Smooth muscle cell (in vitro differentiated cells): ENCODE data around the gene VGLL4. TPM values are rescaled to one million over a fixed set of nuclear protein-coding genes. Genes with fewer than 3 reads are reported as not detected.

ENCODE experiments used
- DNase-seq: peaks from one replicate; lab custom pipeline; 2025; ENCODE audit not compliant: unreplicated experiment; lab: John Stamatoyannopoulos, UW
- H2AFZ ChIP-seq: fragments of 200-600 bp; sonication (generic); 2 replicates; pipeline ENCODE4 v1.6.0; 2016; ENCODE audit warnings: antibody characterized with exemption, low read depth, mild to moderate bottlenecking
- H3F3A ChIP-seq: fragments of 200-600 bp; sonication (generic); 2 replicates; pipeline ENCODE4 v1.6.0; 2017; ENCODE audit warnings: antibody characterized with exemption, low read depth
- H3K27ac ChIP-seq: fragments of 200-600 bp; sonication (generic); 2 replicates; pipeline ENCODE4 v1.5.1; 2016; ENCODE audit warnings: low read depth, mild to moderate bottlenecking
- H3K27me3 ChIP-seq: fragments of 200-600 bp; sonication (generic); 2 replicates; pipeline ENCODE4 v1.6.1; 2016; ENCODE audit warnings: low read depth, mild to moderate bottlenecking
- H3K36me3 ChIP-seq: fragments of 200-600 bp; sonication (generic); 2 replicates; pipeline ENCODE4 v1.5.1; 2016; ENCODE audit warnings: low read depth
- H3K4me1 ChIP-seq: fragments of 200-600 bp; sonication (generic); 2 replicates; pipeline ENCODE4 v1.5.1; 2016; ENCODE audit warnings: low read depth
- H3K4me2 ChIP-seq: fragments of 200-600 bp; sonication (generic); 2 replicates; pipeline ENCODE4 v1.6.0; 2016; ENCODE audit warnings: mild to moderate bottlenecking
- H3K4me3 ChIP-seq: fragments of 200-600 bp; sonication (generic); 2 replicates; pipeline ENCODE4 v1.5.1; 2016; ENCODE audit warnings: mild to moderate bottlenecking
- H3K79me2 ChIP-seq: fragments of 200-600 bp; sonication (generic); 2 replicates; pipeline ENCODE4 v1.6.0; 2016; ENCODE audit warnings: low read depth, mild to moderate bottlenecking
- H3K9ac ChIP-seq: fragments of 200-600 bp; sonication (generic); 2 replicates; pipeline ENCODE4 v1.6.0; 2016; ENCODE audit warnings: low read depth
- H3K9me3 ChIP-seq: fragments of 200-600 bp; sonication (generic); replicated peaks from 2 replicates; pipeline ENCODE4 v1.5.1; 2016; ENCODE audit warnings: low read depth
- H4K20me1 ChIP-seq: fragments of 200-600 bp; sonication (generic); 2 replicates; pipeline ENCODE4 v1.6.0; 2016; ENCODE audit warnings: low read depth
- WGBS: methylation state at CpG from one replicate; pipeline ENCODE4 v1.1.7; 2016; ENCODE audit warnings: low lambda C conversion rate; 5-methylcytosine and 5-hydroxymethylcytosine counted together
- polyA plus RNA-seq: library from polyadenylated mRNA; unstranded; fragments of >200 nt; fragmentation: Nextera tagmentation; extraction: Ambion mirVana; gene quantifications from 2 replicates; pipeline ENCODE4 v1.2.1, GENCODE V29; 2016
- total RNA-seq: library from RNA; depleted of rRNA; stranded (reverse); fragments of >200 nt; gene quantifications from 2 replicates; pipeline ENCODE4 v1.2.3, GENCODE V29; 2014
- TF ChIP-seq, protein P1 (sequence below): fragments of 200-600 bp; sonication (generic); IDR thresholded peaks from 2 replicates; pipeline ENCODE4 v1.5.1; 2017; ENCODE audit warnings: borderline replicate concordance, mild to moderate bottlenecking, antibody characterized with exemption; ENCODE audit not compliant: insufficient read depth, poor library complexity, severe bottlenecking

The VGLL4 gene
- total and polyA plus RNA-seq, 2 experiments from 2014 or later = 72.0 to 109 TPM

DNA sequence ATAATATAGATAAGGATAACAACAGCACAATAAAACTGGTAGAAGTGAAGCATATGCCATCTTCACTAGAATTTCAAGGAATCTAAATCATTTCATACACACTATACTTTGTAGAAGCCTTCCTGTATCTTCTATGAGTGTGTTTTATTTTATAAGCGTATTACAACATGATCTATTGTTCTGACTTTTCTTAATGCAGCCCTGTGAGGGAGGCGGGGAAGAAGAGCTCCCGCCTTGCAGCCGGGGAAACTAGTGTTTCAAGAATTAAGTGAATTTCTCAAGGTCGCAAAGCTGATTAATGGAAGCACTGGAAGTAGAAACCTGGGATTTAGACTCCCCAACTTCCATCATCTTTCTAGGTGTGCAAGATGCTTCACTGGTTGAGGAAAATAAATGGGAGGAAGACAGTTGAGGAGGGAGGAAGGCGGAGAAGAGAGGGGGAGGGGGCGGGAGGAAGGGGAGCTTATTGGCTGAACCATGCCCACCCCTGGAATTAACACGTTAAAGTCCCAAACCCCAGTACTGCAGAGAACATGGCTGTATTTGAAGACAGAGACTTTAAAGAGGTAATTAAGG, 32.9 kb downstream of the VGLL4 start:
- H3K36me3 ChIP-seq = no peaks in the 10 kb centered on the region
- peak overlapping the region; percentile 86 for H3K9ac ChIP-seq
- H3K79me2 ChIP-seq = peaks cover 98% of the 10 kb centered on the region
- H3K9me3 ChIP-seq = no peaks in the 10 kb centered on the region
- peak overlapping the region; percentile 97 for H3K27ac ChIP-seq
- H3F3A ChIP-seq = peaks cover 48% of the 10 kb centered on the region
- 49% methylated on average over 7 of the region's 8 CpGs for WGBS
- peak overlapping the region; percentile 82 for H3K4me2 ChIP-seq
- no peaks in the 10 kb centered on the region for H3K27me3 ChIP-seq
- peaks cover 81% of the 10 kb centered on the region for H3K4me1 ChIP-seq
- TF ChIP-seq, protein P1, sequence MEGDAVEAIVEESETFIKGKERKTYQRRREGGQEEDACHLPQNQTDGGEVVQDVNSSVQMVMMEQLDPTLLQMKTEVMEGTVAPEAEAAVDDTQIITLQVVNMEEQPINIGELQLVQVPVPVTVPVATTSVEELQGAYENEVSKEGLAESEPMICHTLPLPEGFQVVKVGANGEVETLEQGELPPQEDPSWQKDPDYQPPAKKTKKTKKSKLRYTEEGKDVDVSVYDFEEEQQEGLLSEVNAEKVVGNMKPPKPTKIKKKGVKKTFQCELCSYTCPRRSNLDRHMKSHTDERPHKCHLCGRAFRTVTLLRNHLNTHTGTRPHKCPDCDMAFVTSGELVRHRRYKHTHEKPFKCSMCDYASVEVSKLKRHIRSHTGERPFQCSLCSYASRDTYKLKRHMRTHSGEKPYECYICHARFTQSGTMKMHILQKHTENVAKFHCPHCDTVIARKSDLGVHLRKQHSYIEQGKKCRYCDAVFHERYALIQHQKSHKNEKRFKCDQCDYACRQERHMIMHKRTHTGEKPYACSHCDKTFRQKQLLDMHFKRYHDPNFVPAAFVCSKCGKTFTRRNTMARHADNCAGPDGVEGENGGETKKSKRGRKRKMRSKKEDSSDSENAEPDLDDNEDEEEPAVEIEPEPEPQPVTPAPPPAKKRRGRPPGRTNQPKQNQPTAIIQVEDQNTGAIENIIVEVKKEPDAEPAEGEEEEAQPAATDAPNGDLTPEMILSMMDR = no peak
- peak overlapping the region; percentile 33 for H3K4me3 ChIP-seq
- H4K20me1 ChIP-seq = peaks cover 75% of the 10 kb centered on the region
- H2AFZ ChIP-seq = no peak overlapping the region
- DNase-seq = no peak

DNA sequence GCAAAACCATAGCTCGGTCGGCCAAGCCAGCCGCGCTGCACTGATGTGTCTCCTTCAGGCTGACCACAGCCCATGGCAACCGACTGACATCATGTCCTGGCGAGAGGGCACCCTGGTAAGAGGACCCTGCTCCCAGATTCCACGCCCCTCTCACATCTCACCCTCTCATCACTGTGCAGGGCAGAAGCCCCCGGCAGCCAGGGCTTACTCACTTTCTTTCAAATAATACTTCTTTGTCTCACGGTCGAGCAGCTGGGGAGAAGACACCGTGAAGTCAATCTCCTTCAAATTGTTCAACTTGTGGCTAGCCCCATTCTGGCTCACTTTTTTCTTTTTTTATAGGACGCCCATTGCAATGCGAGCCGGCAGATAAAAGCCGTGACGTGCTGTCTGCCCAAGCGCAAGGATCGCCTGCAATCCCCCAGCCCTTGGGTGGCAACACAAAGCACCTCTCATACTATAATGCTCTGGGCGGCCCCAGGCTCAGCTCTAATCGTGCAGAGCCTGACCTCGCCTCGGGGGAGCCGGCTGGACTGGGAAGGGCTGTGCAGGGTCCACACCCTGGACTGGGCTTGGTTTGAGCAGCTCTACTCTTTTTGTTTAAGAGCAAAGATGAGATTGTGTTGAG, 33.6 kb downstream of the VGLL4 start:
- Histone ChIP-seq H3K4me2 (peak overlapping the region; percentile 82), H3K36me3 (no peaks in the 10 kb centered on the region), H2AFZ (no peak overlapping the region), H3K4me1 (peaks cover 83% of the 10 kb centered on the region), H3K9ac (peak overlapping the region; percentile 86), H4K20me1 (peaks cover 68% of the 10 kb centered on the region), H3K79me2 (peaks cover 98% of the 10 kb centered on the region), H3K4me3 (peak overlapping the region; percentile 33), H3K9me3 (no peaks in the 10 kb centered on the region), H3F3A (peaks cover 48% of the 10 kb centered on the region), H3K27ac (peak overlapping the region; percentile 97), H3K27me3 (no peaks in the 10 kb centered on the region)
- DNase-seq = no peak
- TF ChIP-seq, protein P1 = no peak
- 9% methylated on average over 23 of the region's 23 CpGs for WGBS

DNA sequence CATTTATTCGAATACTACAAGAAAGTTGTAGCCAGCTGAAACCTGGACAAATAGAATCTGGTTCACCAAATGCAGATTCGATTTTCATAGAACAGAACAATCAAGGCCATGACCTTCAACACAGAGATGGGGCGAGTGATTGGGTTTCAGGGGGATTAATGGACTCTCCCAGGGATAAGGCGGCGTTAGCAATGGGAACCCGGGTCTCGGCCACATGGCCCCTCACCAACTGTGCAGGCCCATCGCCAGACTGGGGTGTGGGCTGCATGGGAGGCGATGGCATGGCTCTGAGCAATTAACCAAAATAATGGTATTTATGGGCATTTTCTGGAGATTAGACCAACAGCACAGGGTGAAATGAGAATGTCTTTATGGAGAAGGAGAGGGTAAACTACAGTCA, 34.2 kb downstream of the VGLL4 start:
- no peak for DNase-seq
- 50% methylated on average over 9 of the region's 9 CpGs for WGBS
- H3K9me3 ChIP-seq = no peaks in the 10 kb centered on the region
- H3K9ac ChIP-seq = peak overlapping the region; percentile 86
- H2AFZ ChIP-seq = no peak overlapping the region
- no peaks in the 10 kb centered on the region for H3K27me3 ChIP-seq
- H3K4me1 ChIP-seq = peaks cover 76% of the 10 kb centered on the region
- peak overlapping the region; percentile 97 for H3K27ac ChIP-seq
- H3F3A ChIP-seq = peaks cover 48% of the 10 kb centered on the region
- TF ChIP-seq, protein P1 = no peak
- H3K4me3 ChIP-seq = peak overlapping the region; percentile 33
- peaks cover 94% of the 10 kb centered on the region for H3K79me2 ChIP-seq
- no peaks in the 10 kb centered on the region for H3K36me3 ChIP-seq
- peaks cover 62% of the 10 kb centered on the region for H4K20me1 ChIP-seq
- H3K4me2 ChIP-seq = peak overlapping the region; percentile 82
